GM19438 (cell line): ENCODE results near the gene GRM7.

Source experiments
- ATAC-seq: cut with Tn5 transposase; IDR thresholded peaks from one replicate; pipeline ENCODE4 v1.9.1; 2021; ENCODE audit warnings: low read depth; ENCODE audit not compliant: unreplicated experiment

The GRM7 gene

GRCh38 chr3:7385635-7386034 is 524.7 kb downstream of the GRM7 start:
- no peak for ATAC-seq

- ATAC-seq = no peak
Measured at GRCh38 chr3:7388026-7388425, 527.1 kb downstream of the GRM7 start.

GRCh38 chr3:7392206-7392605 is 531.3 kb downstream of the GRM7 start:
- no peak for ATAC-seq

- no peak for ATAC-seq
Measured at GRCh38 chr3:7393944-7394605, 533.2 kb downstream of the GRM7 start.

- no peak for ATAC-seq
Measured at GRCh38 chr3:7396534-7396933, 535.6 kb downstream of the GRM7 start.

GRCh38 chr3:7397097-7397496 is 536.2 kb downstream of the GRM7 start:
- ATAC-seq = no peak

- no peak for ATAC-seq
Measured at GRCh38 chr3:7400360-7400759, 539.4 kb downstream of the GRM7 start.

- ATAC-seq = no peak
Measured at GRCh38 chr3:7401418-7401817, 540.5 kb downstream of the GRM7 start.

GRCh38 chr3:7407107-7407506 is 546.2 kb downstream of the GRM7 start:
- no peak for ATAC-seq

GRCh38 chr3:7410782-7411181 is 549.9 kb downstream of the GRM7 start:
- ATAC-seq = no peak

GRCh38 chr3:7421065-7421464 is 560.1 kb downstream of the GRM7 start:
- no peak for ATAC-seq

GRCh38 chr3:7423036-7423435 is 562.1 kb downstream of the GRM7 start:
- no peak for ATAC-seq

- no peak for ATAC-seq
Measured at GRCh38 chr3:7423995-7424394, 563.1 kb downstream of the GRM7 start.

- no peak for ATAC-seq
Measured at GRCh38 chr3:7428206-7428718, 567.3 kb downstream of the GRM7 start.

GRCh38 chr3:7432610-7433009 is 571.7 kb downstream of the GRM7 start:
- no peak for ATAC-seq

- no peak for ATAC-seq
Measured at GRCh38 chr3:7433073-7433472, 572.2 kb downstream of the GRM7 start.

GRCh38 chr3:7436542-7436941 is 575.6 kb downstream of the GRM7 start:
- no peak for ATAC-seq

GRCh38 chr3:7437231-7437630 is 576.3 kb downstream of the GRM7 start:
- no peak for ATAC-seq

GRCh38 chr3:7439101-7439680 is 578.3 kb downstream of the GRM7 start:
- no peak for ATAC-seq

GRCh38 chr3:7444886-7445285 is 584.0 kb downstream of the GRM7 start:
- no peak for ATAC-seq

- ATAC-seq = no peak
Measured at GRCh38 chr3:7445331-7445730, 584.4 kb downstream of the GRM7 start.

GRCh38 chr3:7447197-7447769 is 586.4 kb downstream of the GRM7 start:
- peak; percentile 99 for ATAC-seq
